K562 (cell line): Measurements from ENCODE around the gene MYOM3. TPM values are rescaled to one million over a fixed set of nuclear protein-coding genes. Genes with fewer than 3 reads are reported as not detected.
A peak's percentile ranks its signal among the peaks of the same experiment; 100 is the strongest.

Source experiments
- ETV5 ChIP-seq: sonication (generic); formaldehyde crosslinking; IDR thresholded peaks from 2 replicates; pipeline ENCODE4 v1.4.0; 2020; ENCODE audit warnings: low read depth, mild to moderate bottlenecking, missing genetic modification reagents
- GTF2E2 ChIP-seq: fragments of 200-800 bp; sonication (Bioruptor generic); IDR thresholded peaks from 2 replicates; pipeline ENCODE4 v1.6.1; 2016; ENCODE audit warnings: missing genetic modification characterization, missing compliant biosample characterization
- IFI16 ChIP-seq: fragments of 250-450 bp; sonication (Bioruptor Pico); IDR thresholded peaks from 2 replicates; pipeline ENCODE4 v2.1.2; 2022; ENCODE audit warnings: mild to moderate bottlenecking, inconsistent platforms
- NR2C2 ChIP-seq, 2 experiments: fragments of 200-800 bp in 1 of 2; sonication (Bioruptor generic) in 1 of 2; sonication (generic) in 1 of 2; formaldehyde crosslinking in 1 of 2; IDR thresholded peaks; 2 replicates each; pipeline versions ENCODE4 v1.6.1 to v1.8.0; 2016 to 2022; ENCODE audit warnings: mild to moderate bottlenecking in 1 of 2, missing compliant biosample characterization in 1 of 2, missing genetic modification characterization in 1 of 2, missing genetic modification reagents in 1 of 2
- ZBTB1 ChIP-seq: sonication (generic); formaldehyde crosslinking; IDR thresholded peaks from 2 replicates; pipeline ENCODE4 v1.8.1; 2023; ENCODE audit warnings: missing genetic modification reagents, low read depth, mild to moderate bottlenecking, borderline replicate concordance
- ZBTB34 ChIP-seq: fragments of 250-450 bp; sonication (Bioruptor Pico); IDR thresholded peaks from 2 replicates; pipeline ENCODE4 v1.8.0; 2021; ENCODE audit warnings: mild to moderate bottlenecking, moderate library complexity
- ZBTB9 ChIP-seq: fragments of 450-650 bp; formaldehyde crosslinking; IDR thresholded peaks from 2 replicates; pipeline ENCODE4 v1.4.0; 2020; ENCODE audit warnings: mild to moderate bottlenecking, moderate library complexity
- ZNF239 ChIP-seq: fragments of 250-450 bp; sonication (Bioruptor Pico); IDR thresholded peaks from 2 replicates; pipeline ENCODE4 v1.4.0; 2020; ENCODE audit warnings: mild to moderate bottlenecking
- polyA plus RNA-seq, 8 experiments: library from polyadenylated mRNA; depleted of rRNA in 4 of 8; stranded (reverse) in 5 of 8; unstranded in 3 of 8; fragments of >200 nt; fragmentation: Nextera tagmentation in 2 of 8; fragmentation: Illumina TruSeq in 1 of 8; extraction: Ambion mirVana in 2 of 8; extraction: Trizol in 1 of 8; gene quantifications; 2 replicates each; pipeline versions ENCODE4 v1.2.1 to v1.2.3, GENCODE V29; 2011 to 2014; ENCODE audit warnings: inconsistent platforms in 1 of 8, missing spikeins in 1 of 8
- total RNA-seq, 7 experiments: library from RNA; depleted of rRNA in 6 of 7; stranded (reverse); fragments of >200 nt in 6 of 7; fragmentation: Illumina TruSeq in 2 of 7; extraction: Trizol in 2 of 7; gene quantifications; 2 replicates each; pipeline versions ENCODE4 v1.2.1 to v1.2.3, GENCODE V29; 2011 to 2021; ENCODE audit warnings: low replicate concordance in 1 of 7
- TF ChIP-seq, protein P1 (sequence below): fragments of 450-650 bp; IDR thresholded peaks from 2 replicates; pipeline ENCODE4 v1.6.1; 2016; ENCODE audit warnings: borderline replicate concordance
- TF ChIP-seq, protein P2 (sequence below): fragments of 200-800 bp; sonication (Bioruptor generic); IDR thresholded peaks from 2 replicates; pipeline ENCODE4 v1.6.1; 2017; ENCODE audit warnings: missing genetic modification characterization, missing compliant biosample characterization

The MYOM3 gene
- total and polyA plus RNA-seq, 9 of the 15 experiments (the other 6 are each of a cell fraction or from before 2014, with no cell fraction given): 0.01 TPM; not detected in 8

- TF ChIP-seq ZBTB9 (0 out of 2 replicates have a peak, but pooled peaks have one; percentile 61), NR2C2 (CRISPR knock-in tag; IDR thresholded peaks at IDR 0.05) (no peak), NR2C2 (tag; IDR thresholded peaks at IDR 0.05) (no peak), GTF2E2 (tag) (no peak), ETV5 (CRISPR knock-in tag) (peak; percentile 36; the same call in 1 of the 2 replicates), ZBTB34 (CRISPR knock-in tag) (no peak), IFI16 (CRISPR knock-in tag) (no peak), ZNF239 (peak; percentile 98), ZBTB1 (CRISPR knock-in tag) (0 out of 2 replicates have a peak, but pooled peaks have one; percentile 22)
- TF ChIP-seq, protein P1, sequence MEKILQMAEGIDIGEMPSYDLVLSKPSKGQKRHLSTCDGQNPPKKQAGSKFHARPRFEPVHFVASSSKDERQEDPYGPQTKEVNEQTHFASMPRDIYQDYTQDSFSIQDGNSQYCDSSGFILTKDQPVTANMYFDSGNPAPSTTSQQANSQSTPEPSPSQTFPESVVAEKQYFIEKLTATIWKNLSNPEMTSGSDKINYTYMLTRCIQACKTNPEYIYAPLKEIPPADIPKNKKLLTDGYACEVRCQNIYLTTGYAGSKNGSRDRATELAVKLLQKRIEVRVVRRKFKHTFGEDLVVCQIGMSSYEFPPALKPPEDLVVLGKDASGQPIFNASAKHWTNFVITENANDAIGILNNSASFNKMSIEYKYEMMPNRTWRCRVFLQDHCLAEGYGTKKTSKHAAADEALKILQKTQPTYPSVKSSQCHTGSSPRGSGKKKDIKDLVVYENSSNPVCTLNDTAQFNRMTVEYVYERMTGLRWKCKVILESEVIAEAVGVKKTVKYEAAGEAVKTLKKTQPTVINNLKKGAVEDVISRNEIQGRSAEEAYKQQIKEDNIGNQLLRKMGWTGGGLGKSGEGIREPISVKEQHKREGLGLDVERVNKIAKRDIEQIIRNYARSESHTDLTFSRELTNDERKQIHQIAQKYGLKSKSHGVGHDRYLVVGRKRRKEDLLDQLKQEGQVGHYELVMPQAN: no peak
- TF ChIP-seq, protein P2, sequence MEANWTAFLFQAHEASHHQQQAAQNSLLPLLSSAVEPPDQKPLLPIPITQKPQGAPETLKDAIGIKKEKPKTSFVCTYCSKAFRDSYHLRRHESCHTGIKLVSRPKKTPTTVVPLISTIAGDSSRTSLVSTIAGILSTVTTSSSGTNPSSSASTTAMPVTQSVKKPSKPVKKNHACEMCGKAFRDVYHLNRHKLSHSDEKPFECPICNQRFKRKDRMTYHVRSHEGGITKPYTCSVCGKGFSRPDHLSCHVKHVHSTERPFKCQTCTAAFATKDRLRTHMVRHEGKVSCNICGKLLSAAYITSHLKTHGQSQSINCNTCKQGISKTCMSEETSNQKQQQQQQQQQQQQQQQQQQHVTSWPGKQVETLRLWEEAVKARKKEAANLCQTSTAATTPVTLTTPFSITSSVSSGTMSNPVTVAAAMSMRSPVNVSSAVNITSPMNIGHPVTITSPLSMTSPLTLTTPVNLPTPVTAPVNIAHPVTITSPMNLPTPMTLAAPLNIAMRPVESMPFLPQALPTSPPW (CRISPR knock-in tag): peak; percentile 23; the same call in 1 of the 2 replicates
Measured at GRCh38 chr1:24119859-24120756, 8.2 kb upstream of the MYOM3 start (continued).
